Loucy (cell line): ENCODE measurements around the gene SLX9.

Source experiments
- EZH2phosphoT487 ChIP-seq: fragments of 200-600 bp; IDR thresholded peaks from 2 replicates; pipeline ENCODE4 v1.6.1; 2018; ENCODE audit warnings: antibody characterized with exemption, mild to moderate bottlenecking, moderate library complexity, borderline replicate concordance
- TF ChIP-seq, protein P1 (sequence below): fragments of 200-600 bp; sonication (generic); conservative IDR thresholded peaks from 2 replicates; pipeline ENCODE4 v1.5.1; 2014; ENCODE audit warnings: mild to moderate bottlenecking, antibody characterized with exemption, low read length

DNA sequence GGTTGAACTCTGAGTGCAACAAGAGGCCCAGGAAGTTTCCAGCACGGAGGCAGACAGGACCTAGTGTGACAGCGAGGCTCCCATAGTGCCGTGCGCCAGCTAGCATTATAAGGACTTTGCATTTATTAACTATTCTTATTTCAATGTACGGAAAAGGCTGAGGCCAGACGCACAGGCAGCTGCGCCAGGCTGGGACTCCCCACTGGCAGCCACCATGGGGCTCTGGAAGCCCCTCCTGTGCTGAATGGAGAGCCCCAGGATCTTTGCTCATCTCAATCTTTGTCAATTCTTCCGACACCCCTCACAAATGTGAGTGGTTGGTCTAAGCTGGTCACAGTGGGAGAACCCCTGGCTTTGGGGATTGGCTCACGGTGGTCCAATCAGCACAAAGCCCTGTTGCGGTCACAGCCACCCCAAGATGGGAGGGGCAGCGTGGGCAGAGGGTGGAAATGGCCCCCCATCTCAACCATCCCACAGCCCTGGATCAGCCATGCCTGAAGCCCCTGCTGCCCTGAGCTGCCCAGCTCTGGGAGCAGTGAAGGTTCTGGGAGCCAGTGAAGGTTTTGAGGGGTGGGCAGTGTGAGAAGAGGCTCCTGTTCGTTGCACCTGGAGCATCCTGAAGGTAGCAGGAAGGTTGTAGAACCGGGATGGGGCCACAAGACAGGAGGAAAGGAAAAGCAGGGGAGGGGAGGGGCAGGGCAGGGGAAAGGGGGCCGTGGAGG is 75.1 kb downstream of the SLX9 start:
- TF ChIP-seq, protein P1, sequence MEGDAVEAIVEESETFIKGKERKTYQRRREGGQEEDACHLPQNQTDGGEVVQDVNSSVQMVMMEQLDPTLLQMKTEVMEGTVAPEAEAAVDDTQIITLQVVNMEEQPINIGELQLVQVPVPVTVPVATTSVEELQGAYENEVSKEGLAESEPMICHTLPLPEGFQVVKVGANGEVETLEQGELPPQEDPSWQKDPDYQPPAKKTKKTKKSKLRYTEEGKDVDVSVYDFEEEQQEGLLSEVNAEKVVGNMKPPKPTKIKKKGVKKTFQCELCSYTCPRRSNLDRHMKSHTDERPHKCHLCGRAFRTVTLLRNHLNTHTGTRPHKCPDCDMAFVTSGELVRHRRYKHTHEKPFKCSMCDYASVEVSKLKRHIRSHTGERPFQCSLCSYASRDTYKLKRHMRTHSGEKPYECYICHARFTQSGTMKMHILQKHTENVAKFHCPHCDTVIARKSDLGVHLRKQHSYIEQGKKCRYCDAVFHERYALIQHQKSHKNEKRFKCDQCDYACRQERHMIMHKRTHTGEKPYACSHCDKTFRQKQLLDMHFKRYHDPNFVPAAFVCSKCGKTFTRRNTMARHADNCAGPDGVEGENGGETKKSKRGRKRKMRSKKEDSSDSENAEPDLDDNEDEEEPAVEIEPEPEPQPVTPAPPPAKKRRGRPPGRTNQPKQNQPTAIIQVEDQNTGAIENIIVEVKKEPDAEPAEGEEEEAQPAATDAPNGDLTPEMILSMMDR = no peak
- TF ChIP-seq EZH2phosphoT487 = no peak
